Right lobe of liver (tissue), 6 donors: ENCODE results near the gene TOE1. TPM values are rescaled to one million over a fixed set of nuclear protein-coding genes. Genes with fewer than 3 reads are reported as not detected.

Experiments used
- ATAC-seq, 4 donors: fragments of 200-7000 bp; cut with Tn5 transposase; one replicate each; pipeline ENCODE4 v1.9.1; 2020; ENCODE audit warnings: mild to moderate bottlenecking in 4 of 4, moderate library complexity in 4 of 4
- DNase-seq, 3 donors: peaks; one replicate each; pipeline ENCODE4 v3.0.0-alpha.2; 2020
- H3K27ac ChIP-seq, 3 donors: fragments of 200-600 bp; one replicate each; pipeline ENCODE4 v1.8.0; 2022
- H3K27me3 ChIP-seq, 2 donors: fragments of 200-600 bp; one replicate each; pipeline ENCODE4 v1.8.0; 2022
- H3K36me3 ChIP-seq, 4 donors: fragments of 200-600 bp; sonication (generic) in 1 of 4; one replicate each; pipeline versions ENCODE4 v1.5.1 to v1.8.0; 2017 to 2022; ENCODE audit warnings: control low read depth in 1 of 4
- H3K4me1 ChIP-seq, 4 donors: fragments of 200-600 bp; sonication (generic) in 1 of 4; one replicate each; pipeline versions ENCODE4 v1.5.1 to v1.8.0; 2017 to 2022; ENCODE audit warnings: control low read depth in 1 of 4
- H3K4me3 ChIP-seq, 3 donors: fragments of 200-600 bp; one replicate each; pipeline ENCODE4 v1.8.0; 2022
- H3K9me3 ChIP-seq, 4 donors: fragments of 200-600 bp; sonication (generic) in 1 of 4; one replicate each; pipeline versions ENCODE4 v1.5.1 to v1.8.0; 2017 to 2022; ENCODE audit warnings: control low read depth in 1 of 4
- POLR2A ChIP-seq: fragments of 450-650 bp; IDR thresholded peaks from one replicate; pipeline ENCODE4 v1.6.1; 2017; ENCODE audit warnings: antibody characterized with exemption, mild to moderate bottlenecking
- WGBS: methylation state at CpG from one replicate; pipeline ENCODE4 v1.1.6; 2018; ENCODE audit warnings: low coverage, low lambda C conversion rate; ENCODE audit not compliant: insufficient coverage; ENCODE audit errors: missing lambda C conversion rate; 5-methylcytosine and 5-hydroxymethylcytosine counted together
- intact Hi-C, 2 donors: fragments of 100-400 bp; cut with DNase I; formaldehyde crosslinking; loops; one replicate each; pipeline versions ENCODE4 v1.11.2 to v1.14.1; 2022
- total RNA-seq, 6 experiments: library from RNA; depleted of rRNA in 2 of 6; stranded (reverse); fragments of >200 nt in 2 of 6; fragmentation: NEBNext Ultra II Directional in 3 of 6; extraction: Animal tissue kit (Norgen Biotek cat#: 25700) in 3 of 6; gene quantifications; one replicate each; pipeline versions ENCODE4 v1.1.0 to v1.2.4, GENCODE V29; 2016 to 2023
- TF ChIP-seq, protein P1 (sequence below), 4 donors: fragments of 200-600 bp in 3 of 4; fragments of 450-650 bp in 1 of 4; IDR thresholded peaks; one replicate each; pipeline versions ENCODE4 v1.5.1 to v1.8.0; 2016 to 2022; ENCODE audit warnings: antibody characterized with exemption in 4 of 4, mild to moderate bottlenecking in 2 of 4
- donor health status: DM: no; HTN: yes; CAD: no.
- donor health status: DM: no; HTN: no; CAD: no.
- donor health status: DM: no; HTN: no; CAD: no.
- donor health status: DM: no; HTN: yes; CAD: no.
- donor health status: DM: no; HTN: yes; CAD: no.

The TOE1 gene
- total RNA-seq, 6 experiments from 2014 or later = 3.2 to 7.7 (median 4.4) TPM

DNA sequence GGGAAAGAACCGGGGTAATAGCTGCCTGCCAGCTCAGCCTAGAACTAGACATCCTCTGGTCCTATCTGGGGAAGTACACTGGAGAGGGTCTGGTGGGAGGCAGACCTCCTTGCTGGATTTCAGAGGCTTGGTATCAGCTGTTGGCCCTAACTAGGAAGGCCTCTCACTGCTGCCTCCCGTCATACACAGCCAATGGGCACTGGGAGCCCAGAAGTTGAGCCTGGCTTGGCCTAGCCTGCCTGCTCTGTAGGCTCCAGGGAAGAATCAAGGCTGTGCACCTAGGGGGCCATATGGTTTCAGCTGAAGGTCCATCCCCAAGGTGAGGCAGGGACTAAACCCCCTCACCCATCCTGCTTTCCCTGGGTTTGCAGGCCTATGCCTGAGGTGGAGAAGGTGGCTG lies 4.5 kb downstream of the TOE1 start:
- Histone ChIP-seq H3K27ac (no peak overlapping the region), H3K27me3 (no peaks in the 10 kb centered on the region), H3K36me3 (peaks cover 0 to 38% (median 15%) of the 10 kb centered on the region in 4 donors), H3K9me3 (no peaks in the 10 kb centered on the region), H3K4me3 (no peak overlapping the region), H3K4me1 (peaks cover 0 to 24% (median 10%) of the 10 kb centered on the region in 4 donors)
- ATAC-seq = no peak
- 90% methylated on average over 2 of the region's 2 CpGs for WGBS
- intact Hi-C loops = no loop called here
- no peak for DNase-seq
- TF ChIP-seq, protein P1, sequence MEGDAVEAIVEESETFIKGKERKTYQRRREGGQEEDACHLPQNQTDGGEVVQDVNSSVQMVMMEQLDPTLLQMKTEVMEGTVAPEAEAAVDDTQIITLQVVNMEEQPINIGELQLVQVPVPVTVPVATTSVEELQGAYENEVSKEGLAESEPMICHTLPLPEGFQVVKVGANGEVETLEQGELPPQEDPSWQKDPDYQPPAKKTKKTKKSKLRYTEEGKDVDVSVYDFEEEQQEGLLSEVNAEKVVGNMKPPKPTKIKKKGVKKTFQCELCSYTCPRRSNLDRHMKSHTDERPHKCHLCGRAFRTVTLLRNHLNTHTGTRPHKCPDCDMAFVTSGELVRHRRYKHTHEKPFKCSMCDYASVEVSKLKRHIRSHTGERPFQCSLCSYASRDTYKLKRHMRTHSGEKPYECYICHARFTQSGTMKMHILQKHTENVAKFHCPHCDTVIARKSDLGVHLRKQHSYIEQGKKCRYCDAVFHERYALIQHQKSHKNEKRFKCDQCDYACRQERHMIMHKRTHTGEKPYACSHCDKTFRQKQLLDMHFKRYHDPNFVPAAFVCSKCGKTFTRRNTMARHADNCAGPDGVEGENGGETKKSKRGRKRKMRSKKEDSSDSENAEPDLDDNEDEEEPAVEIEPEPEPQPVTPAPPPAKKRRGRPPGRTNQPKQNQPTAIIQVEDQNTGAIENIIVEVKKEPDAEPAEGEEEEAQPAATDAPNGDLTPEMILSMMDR (IDR thresholded peaks at IDR 0.05) = no peak
- TF ChIP-seq POLR2A = no peak

DNA sequence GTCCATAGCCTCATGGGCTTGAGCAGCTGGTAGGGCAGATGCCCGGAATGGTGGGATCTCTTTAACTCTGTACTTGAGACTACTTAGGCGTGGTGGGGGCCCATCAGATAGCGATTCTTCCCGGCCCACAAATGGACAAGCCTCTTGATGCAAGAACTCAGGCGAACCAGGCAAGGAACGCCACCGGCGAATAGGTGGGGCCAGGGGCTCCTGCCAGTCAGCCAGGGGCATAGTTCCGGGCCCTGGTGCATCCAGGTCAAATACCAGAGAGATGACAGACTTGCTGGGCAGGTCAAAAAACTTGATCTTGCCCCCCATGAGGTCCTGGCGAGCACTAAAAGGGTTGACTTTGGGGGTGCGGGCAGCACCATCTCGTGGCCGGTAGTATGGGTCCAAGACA lies 5.0 kb downstream of the TOE1 start:
- H3K36me3 ChIP-seq = peaks cover 0 to 38% (median 15%) of the 10 kb centered on the region in 4 donors
- no peaks in the 10 kb centered on the region for H3K27me3 ChIP-seq
- H3K4me3 ChIP-seq = no peak overlapping the region
- TF ChIP-seq, protein P1 (IDR thresholded peaks at IDR 0.05) = no peak
- no peak for TF ChIP-seq POLR2A
- WGBS = 95% methylated on average over 3 of the region's 13 CpGs
- peaks cover 0 to 25% (median 10%) of the 10 kb centered on the region in 4 donors for H3K4me1 ChIP-seq
- DNase-seq = no peak
- no peak overlapping the region for H3K27ac ChIP-seq
- intact Hi-C loops = no loop called here
- no peaks in the 10 kb centered on the region for H3K9me3 ChIP-seq
- ATAC-seq = no peak

DNA sequence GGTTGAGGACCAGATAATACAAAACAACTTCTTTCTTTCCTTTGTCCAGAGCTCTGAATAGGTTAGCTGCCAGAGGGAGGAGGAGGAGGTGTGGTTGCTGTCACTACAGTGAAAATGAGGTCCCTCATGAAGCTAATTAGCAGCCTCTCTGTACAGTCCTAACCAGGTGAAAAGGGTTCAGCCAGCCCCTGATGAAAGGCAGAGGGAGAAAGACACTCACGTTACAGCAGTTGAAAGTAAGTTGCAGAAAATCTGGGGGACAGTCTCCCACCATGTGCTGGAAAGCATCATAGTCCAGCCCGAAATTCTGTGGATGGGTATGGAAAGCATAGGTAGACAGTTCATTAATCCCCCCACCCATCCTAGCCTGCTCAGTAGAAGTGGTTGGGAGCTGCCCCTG lies 6.5 kb downstream of the TOE1 start:
- intact Hi-C loops = no loop called here

DNA sequence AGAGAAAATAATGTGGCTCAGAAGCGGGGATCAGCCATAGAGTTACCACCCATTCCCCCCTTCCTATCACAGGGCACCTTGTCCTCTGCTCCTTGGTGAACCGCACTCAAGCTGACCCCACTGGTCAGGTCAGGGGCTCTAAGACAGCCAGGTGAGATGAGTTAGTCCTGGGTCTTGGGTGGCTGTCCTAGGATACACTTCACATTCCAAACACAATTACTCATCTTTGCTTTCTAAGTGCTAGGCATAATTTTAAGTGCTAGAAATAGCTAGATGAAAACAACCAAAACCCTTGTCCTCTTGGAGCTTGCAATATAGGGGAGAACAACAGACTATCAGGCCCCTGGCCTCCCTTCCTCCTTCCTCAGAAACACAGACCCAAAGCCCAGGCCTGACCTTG lies 8.1 kb downstream of the TOE1 start:
- H3K27ac ChIP-seq = no peak overlapping the region
- 100% methylated on average over 1 of the region's 2 CpGs for WGBS
- peaks cover 0 to 15% (median 4%) of the 10 kb centered on the region in 4 donors for H3K4me1 ChIP-seq
- no peak overlapping the region for H3K4me3 ChIP-seq
- no peaks in the 10 kb centered on the region for H3K27me3 ChIP-seq
- TF ChIP-seq, protein P1 (IDR thresholded peaks at IDR 0.05) = no peak
- TF ChIP-seq POLR2A = no peak
- intact Hi-C loops = no loop called here
- no peak for DNase-seq
- no peaks in the 10 kb centered on the region for H3K9me3 ChIP-seq
- ATAC-seq = no peak
- peaks cover 0 to 25% (median 10%) of the 10 kb centered on the region in 4 donors for H3K36me3 ChIP-seq

More for the DNA sequence above, 6.5 kb downstream of the TOE1 start:
- peaks cover 0 to 16% (median 4%) of the 10 kb centered on the region in 4 donors for H3K4me1 ChIP-seq
- DNase-seq (no peak), ATAC-seq (no peak)
- H3K27me3 ChIP-seq = no peaks in the 10 kb centered on the region
- no peak overlapping the region for H3K27ac ChIP-seq
- peaks cover 0 to 38% (median 15%) of the 10 kb centered on the region in 4 donors for H3K36me3 ChIP-seq
- 94% methylated on average over 2 of the region's 2 CpGs for WGBS
- no peaks in the 10 kb centered on the region for H3K9me3 ChIP-seq
- H3K4me3 ChIP-seq = no peak overlapping the region
- no peak for TF ChIP-seq POLR2A
- TF ChIP-seq, protein P1 (IDR thresholded peaks at IDR 0.05) = no peak

DNA sequence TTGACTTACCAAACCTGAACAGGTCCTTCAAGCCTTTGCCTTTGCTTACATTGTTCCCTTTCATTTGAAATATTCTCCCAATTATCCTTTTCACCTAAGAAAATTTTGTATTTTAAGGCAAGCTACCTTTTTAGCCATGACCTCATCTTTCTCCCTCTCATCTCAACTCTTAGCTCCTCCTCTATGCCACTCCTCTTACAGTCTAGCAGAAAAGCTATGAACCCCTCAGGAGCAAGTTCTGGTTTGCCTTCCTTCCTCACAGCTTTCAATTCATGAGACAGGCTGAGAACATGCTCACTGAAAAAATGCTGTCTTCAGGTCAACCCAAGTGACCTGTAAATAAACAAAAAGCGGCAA lies 8.6 kb downstream of the TOE1 start:
- peaks cover 0 to 20% (median 7%) of the 10 kb centered on the region in 4 donors for H3K36me3 ChIP-seq
- no peaks in the 10 kb centered on the region for H3K27me3 ChIP-seq
- ATAC-seq (no peak), DNase-seq (no peak)
- H3K4me1 ChIP-seq = peaks cover 0 to 15% (median 4%) of the 10 kb centered on the region in 4 donors
- no peak overlapping the region for H3K4me3 ChIP-seq
- WGBS = 42% methylated on average over 1 of the region's 1 CpG
- no peak for TF ChIP-seq POLR2A
- TF ChIP-seq, protein P1 (IDR thresholded peaks at IDR 0.05) = no peak
- H3K9me3 ChIP-seq = no peaks in the 10 kb centered on the region
- no peak overlapping the region for H3K27ac ChIP-seq
- intact Hi-C loops = no loop called here
